ENCODE measurements around the gene NDUFV1. TPM values are rescaled to one million over a fixed set of nuclear protein-coding genes. Genes with fewer than 3 reads are reported as not detected.
A peak's percentile ranks its signal among the peaks of the same experiment; 100 is the strongest.

The NDUFV1 gene
- total RNA-seq (100 to 1,000 TPM; 223 to 224 TPM), total RNA-seq (47.1 to 321 (median 139) reads per million in 172 experiments)
- 111 TPM for polyA plus RNA-seq (2013, experiment 1 of 2)
- 139 TPM for polyA plus RNA-seq (2013, experiment 2 of 2)

DNA sequence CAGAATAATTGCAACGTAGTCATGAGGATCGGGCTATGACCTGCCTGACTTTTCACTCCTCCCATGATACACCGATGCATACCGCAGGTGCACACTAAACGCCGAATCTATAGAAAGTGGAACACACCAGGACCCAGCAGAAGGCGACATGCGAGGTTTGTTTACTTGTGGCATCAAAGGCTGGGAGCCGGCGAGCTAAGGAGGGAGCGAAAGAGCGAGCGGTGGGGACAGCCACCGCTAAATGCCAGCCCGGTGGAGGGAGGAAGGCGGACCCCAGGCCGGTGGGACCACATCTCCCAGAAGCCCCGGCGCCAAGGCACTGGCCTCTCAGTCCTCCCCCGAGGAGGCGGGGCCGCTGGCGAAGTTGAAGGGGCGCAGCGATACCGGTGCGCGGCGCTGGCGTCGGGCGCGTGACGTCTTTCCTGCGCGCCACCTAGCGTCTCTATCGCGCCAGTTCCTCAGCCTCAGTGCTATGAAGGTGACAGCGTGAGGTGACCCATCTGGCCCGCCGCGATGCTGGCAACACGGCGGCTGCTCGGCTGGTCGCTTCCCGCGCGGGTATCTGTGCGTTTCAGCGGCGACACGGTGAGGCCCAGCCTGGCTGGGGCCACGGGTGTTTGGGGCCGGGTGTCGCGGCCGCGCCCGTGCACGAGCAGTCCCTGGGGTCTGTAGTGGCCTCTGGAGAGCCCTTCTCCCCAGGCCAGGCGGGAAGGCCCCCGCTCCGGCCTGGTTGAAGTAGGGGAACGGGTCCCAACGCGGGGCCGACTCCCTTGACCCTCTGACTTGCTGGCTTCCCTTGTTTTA lies at the start of gene NDUFV1:
Gene NDUFV1, plus strand, starts transcription at position 445 of the 804 bp plus-strand sequence. Its CDS starts 69 bp downstream, at position 514.
- intact Hi-C loops (cut with DNase I, micrococcal nuclease): loop anchor here (1.0 to 10.0 kb wide), 7 partner anchors 8 to 254 kb away; partner anchors contain the start of genes CDK2AP2 (in 1 of the 2), NUDT8 (in 1 of the 2), POLD4 (in 1 of the 2) and RAD9A (in 1 of the 2)
- H3K4me3 Mint-ChIP-seq: peak within 1 kb of the TSS; percentile 88
- H3K4me3 ChIP-seq (ENCODE audit: low read length): peak within 1 kb of the TSS; percentile 83
- peak within 1 kb of the TSS; percentile 64 to 79 for H3K27ac ChIP-seq (ENCODE audit: low read depth in 1 of 2, low read length in 2 of 2)
- TF ChIP-seq, protein P1, sequence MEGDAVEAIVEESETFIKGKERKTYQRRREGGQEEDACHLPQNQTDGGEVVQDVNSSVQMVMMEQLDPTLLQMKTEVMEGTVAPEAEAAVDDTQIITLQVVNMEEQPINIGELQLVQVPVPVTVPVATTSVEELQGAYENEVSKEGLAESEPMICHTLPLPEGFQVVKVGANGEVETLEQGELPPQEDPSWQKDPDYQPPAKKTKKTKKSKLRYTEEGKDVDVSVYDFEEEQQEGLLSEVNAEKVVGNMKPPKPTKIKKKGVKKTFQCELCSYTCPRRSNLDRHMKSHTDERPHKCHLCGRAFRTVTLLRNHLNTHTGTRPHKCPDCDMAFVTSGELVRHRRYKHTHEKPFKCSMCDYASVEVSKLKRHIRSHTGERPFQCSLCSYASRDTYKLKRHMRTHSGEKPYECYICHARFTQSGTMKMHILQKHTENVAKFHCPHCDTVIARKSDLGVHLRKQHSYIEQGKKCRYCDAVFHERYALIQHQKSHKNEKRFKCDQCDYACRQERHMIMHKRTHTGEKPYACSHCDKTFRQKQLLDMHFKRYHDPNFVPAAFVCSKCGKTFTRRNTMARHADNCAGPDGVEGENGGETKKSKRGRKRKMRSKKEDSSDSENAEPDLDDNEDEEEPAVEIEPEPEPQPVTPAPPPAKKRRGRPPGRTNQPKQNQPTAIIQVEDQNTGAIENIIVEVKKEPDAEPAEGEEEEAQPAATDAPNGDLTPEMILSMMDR (IDR thresholded peaks at IDR 0.05): peak; percentile 81
- H3K4me1 Mint-ChIP-seq (ENCODE audit: low read depth): peaks cover 9% of the 10 kb centered on the region
- peaks cover 23% of the 10 kb centered on the region for H3K4me1 ChIP-seq (ENCODE audit: insufficient read depth, low read length)
- H3K27ac Mint-ChIP-seq: peak within 1 kb of the TSS; percentile 70
- DNase-seq (peak; percentile 93 to 98 (median 96)), ATAC-seq (ENCODE audit: poor library complexity) (peak; percentile 98)
- peaks cover 0 to 3% of the 10 kb centered on the region in 2 experiments for H3K27me3 ChIP-seq (ENCODE audit: control insufficient read depth in 1 of 2, insufficient read depth in 2 of 2, low read length in 2 of 2)
- peaks cover 10% of the 10 kb centered on the region for H3K27me3 Mint-ChIP-seq
- no peaks in the 10 kb centered on the region for H3K9me3 ChIP-seq (ENCODE audit: control insufficient read depth in 1 of 2, insufficient read depth in 1 of 2, low read length in 2 of 2)
- H3K9me3 Mint-ChIP-seq: no peaks in the 10 kb centered on the region
- ChIA-PET CTCF (interaction anchor here (1.5 to 1.6 kb wide), 2 partner anchors 7 to 22 kb away, joined by 4 to 5 read pairs; partner anchors contain the start of gene GSTP1), POLR2A (no interaction called here)
- peaks cover 35% of the 10 kb centered on the region for H3K36me3 ChIP-seq (ENCODE audit: insufficient read depth, low read length)
- H3K36me3 Mint-ChIP-seq (ENCODE audit: low read depth): peaks cover 30% of the 10 kb centered on the region

DNA sequence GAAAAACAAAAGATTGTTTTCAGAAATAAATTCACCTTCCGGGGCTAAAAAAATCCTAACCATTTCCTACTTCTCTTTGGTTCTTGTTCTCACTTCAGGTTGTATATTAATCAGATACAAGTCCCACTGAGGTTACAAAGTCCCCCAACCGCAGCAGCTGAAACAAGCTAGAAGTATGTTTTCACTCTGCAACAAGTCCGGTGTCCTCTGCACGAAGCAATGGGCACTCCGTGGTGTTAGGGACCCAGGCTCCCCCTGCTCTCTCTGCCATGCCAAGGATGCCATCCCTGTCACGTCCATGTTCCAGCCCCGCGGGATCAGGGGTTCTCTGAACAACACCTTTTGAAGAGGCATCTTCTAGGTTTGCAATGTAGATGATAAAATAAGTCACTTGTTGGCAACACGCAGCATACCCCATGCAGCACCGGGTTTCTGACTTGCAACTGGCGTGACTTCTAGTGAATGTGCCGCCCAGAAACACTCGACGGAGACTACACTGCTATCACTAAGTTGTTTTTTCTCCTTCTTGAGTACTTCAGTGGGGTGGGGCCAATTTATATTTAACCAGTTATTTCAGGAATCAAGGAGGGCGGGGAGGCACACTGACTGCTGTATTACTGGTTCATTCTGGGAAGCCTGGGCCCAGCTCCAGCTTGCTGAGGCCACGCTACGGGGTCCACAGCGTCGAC lies 48.5 kb upstream of the NDUFV1 start:
- no peak for DNase-seq
- H3K4me3 Mint-ChIP-seq: no peak overlapping the region
- ATAC-seq (ENCODE audit: poor library complexity): no peak
- H3K27me3 Mint-ChIP-seq: peaks cover 9% of the 10 kb centered on the region
- ChIA-PET CTCF (no interaction called here), POLR2A (interaction anchor here (0.6 kb wide), 1 partner anchor 424 kb away, joined by 3 read pairs; no protein-coding TSS in a partner anchor)
- intact Hi-C loops (cut with DNase I, micrococcal nuclease): no loop called here
- Histone ChIP-seq H3K9me3 (ENCODE audit: control insufficient read depth in 1 of 2, insufficient read depth in 1 of 2, low read length in 2 of 2) (no peaks in the 10 kb centered on the region), H3K27ac (ENCODE audit: low read depth in 1 of 2, low read length in 2 of 2) (no peak overlapping the region), H3K4me1 (ENCODE audit: insufficient read depth, low read length) (no peaks in the 10 kb centered on the region), H3K27me3 (ENCODE audit: control insufficient read depth in 1 of 2, insufficient read depth in 2 of 2, low read length in 2 of 2) (no peaks in the 10 kb centered on the region), H3K36me3 (ENCODE audit: insufficient read depth, low read length) (no peaks in the 10 kb centered on the region), H3K4me3 (ENCODE audit: low read length) (no peak overlapping the region)
- TF ChIP-seq, protein P1 (IDR thresholded peaks at IDR 0.05): no peak
- no peaks in the 10 kb centered on the region for H3K36me3 Mint-ChIP-seq (ENCODE audit: low read depth)
- no peaks in the 10 kb centered on the region for H3K4me1 Mint-ChIP-seq (ENCODE audit: low read depth)
- no peaks in the 10 kb centered on the region for H3K9me3 Mint-ChIP-seq
- H3K27ac Mint-ChIP-seq: no peak overlapping the region

DNA sequence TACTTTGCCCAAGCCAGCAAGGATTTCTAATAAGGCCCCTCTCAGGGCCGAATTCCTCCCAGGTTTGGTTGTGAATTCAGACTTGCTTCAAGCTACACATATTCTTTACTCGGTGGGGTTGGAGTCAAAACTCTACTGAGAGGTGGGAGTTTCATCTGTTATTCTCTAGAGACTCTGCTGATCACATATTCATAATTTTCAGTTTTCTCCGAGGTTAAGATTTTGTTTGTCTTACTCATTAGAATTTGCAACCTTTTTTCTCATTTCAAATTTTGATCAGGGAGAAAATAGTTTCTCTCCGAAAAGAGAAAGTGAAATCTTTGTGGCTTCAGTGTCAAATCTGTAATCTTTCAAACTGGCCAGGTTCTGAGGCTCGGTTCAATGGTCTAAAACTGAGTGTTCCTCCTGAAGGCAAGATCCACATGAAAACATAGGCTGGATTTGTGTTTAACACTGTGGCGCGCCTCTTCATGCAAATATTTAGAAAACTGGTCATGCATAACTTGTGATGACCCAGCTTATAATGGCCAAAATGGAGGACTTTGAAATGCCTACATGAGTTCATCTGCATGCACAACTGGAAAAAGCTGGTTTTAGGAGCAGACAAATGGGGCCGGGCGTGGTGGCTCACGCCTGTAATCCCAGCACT lies 44.6 kb upstream of the NDUFV1 start:
- no peak overlapping the region for H3K4me3 Mint-ChIP-seq
- Histone ChIP-seq H3K27ac (ENCODE audit: low read depth in 1 of 2, low read length in 2 of 2) (no peak overlapping the region), H3K36me3 (ENCODE audit: insufficient read depth, low read length) (no peaks in the 10 kb centered on the region), H3K4me3 (ENCODE audit: low read length) (no peak overlapping the region), H3K4me1 (ENCODE audit: insufficient read depth, low read length) (no peaks in the 10 kb centered on the region), H3K9me3 (ENCODE audit: control insufficient read depth in 1 of 2, insufficient read depth in 1 of 2, low read length in 2 of 2) (no peaks in the 10 kb centered on the region), H3K27me3 (ENCODE audit: control insufficient read depth in 1 of 2, insufficient read depth in 2 of 2, low read length in 2 of 2) (no peaks in the 10 kb centered on the region)
- ATAC-seq (ENCODE audit: poor library complexity) (no peak), DNase-seq (no peak)
- H3K27ac Mint-ChIP-seq: no peak overlapping the region
- TF ChIP-seq, protein P1 (IDR thresholded peaks at IDR 0.05): no peak
- peaks cover 5% of the 10 kb centered on the region for H3K27me3 Mint-ChIP-seq
- CTCF ChIA-PET: interaction anchor here (1.1 kb wide), 1 partner anchor 10 kb away, joined by 3 read pairs; no protein-coding TSS in a partner anchor
- no peaks in the 10 kb centered on the region for H3K9me3 Mint-ChIP-seq
- POLR2A ChIA-PET: no interaction called here
- H3K36me3 Mint-ChIP-seq (ENCODE audit: low read depth): no peaks in the 10 kb centered on the region
- intact Hi-C loops (cut with DNase I, micrococcal nuclease): no loop called here
- H3K4me1 Mint-ChIP-seq (ENCODE audit: low read depth): no peaks in the 10 kb centered on the region

Measured in CD4-positive, alpha-beta T cell (primary cell).